Activated T-cell treated with anti-CD3 and anti-CD28 coated beads for 4 hours (primary cell): ENCODE data around the gene BTN3A1.
"Not testable (repeated sequence)": the region's sequence is repeated elsewhere in the genome, so short reads cannot be mapped to it uniquely, and the experiment has no call there.

Experiments used
- DNase-seq: peaks from one replicate; pipeline ENCODE4 v3.0.0-alpha.2; 2020

BTN3A1 gene

DNA sequence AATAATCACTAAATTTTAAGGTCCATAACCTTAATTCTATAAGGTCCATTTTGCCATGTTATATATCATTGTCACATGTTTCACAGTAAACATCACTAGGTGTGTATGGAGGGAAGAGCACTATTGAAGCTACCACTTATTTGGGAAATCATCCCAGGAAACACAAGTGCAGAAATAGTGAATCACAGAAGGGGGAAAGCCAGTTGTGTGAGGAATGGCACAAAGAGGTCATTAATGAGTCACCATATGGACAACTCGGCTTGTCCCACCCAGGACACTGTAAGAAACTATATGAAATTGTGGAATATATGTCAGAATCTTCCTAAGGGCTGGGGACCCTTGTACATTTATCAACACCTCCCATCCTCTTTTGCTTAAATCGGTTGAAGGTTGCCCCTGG, 13.7 kb downstream of the BTN3A1 start:
- no peak for DNase-seq

DNA sequence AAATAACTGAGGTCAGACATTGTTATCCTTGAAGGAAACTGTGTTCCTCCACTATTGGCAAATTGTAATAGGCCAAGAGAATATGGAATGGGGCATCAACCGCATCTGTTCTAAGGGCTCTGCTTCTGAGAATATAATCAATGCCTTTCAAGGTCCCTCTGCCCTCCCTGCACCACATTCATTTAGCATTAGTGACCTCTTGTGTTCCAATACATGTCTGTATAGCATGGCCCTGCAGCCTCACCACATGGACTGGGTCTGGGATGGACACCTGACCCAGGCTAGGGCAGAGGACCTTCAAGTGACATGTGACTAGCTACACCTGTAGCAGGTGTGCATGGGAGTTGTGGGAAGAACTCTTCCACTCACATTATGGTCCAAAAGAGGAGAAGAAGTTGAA, 14.2 kb downstream of the BTN3A1 start:
- DNase-seq, result no peak

DNA sequence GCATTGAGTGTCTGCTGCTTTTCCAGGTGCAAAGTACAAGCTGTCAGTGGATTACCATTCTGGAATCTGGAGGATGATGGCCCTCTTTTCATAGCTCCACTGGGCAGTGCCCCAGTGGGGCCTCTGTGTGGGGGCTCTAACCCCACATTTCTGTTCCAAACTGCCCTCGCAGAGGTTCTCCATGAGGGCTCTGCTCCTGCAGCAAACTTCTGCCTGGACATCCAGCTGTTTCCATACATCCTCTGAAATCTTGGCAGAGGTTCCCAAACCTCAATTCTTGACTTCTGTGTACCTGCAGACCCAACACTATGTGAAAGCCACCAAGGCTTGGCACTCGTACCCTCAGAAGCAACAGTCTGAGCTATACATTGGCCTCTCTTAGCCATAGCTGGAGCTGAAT, 16.0 kb downstream of the BTN3A1 start:
- not testable (repeated sequence) for DNase-seq

DNA sequence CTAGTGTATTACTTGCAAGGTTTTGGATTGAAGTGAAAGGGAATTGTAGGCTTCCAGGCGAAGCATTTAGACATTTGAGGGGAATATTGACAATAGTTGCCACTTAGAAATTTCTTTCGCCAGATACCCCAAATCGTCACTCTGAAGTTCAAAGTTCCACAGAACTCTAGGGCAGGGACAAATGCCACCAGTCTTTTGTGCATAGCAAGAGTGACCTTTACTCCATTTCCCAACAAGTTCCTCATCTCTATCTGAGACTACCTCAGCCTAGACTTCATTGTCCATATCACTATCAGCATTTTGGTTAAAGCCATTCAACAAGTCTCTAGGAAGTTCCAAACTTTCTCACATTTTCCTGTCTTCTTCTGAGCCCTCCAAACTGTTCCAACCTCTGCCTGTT, 16.7 kb downstream of the BTN3A1 start:
- DNase-seq, result not testable (repeated sequence)

DNA sequence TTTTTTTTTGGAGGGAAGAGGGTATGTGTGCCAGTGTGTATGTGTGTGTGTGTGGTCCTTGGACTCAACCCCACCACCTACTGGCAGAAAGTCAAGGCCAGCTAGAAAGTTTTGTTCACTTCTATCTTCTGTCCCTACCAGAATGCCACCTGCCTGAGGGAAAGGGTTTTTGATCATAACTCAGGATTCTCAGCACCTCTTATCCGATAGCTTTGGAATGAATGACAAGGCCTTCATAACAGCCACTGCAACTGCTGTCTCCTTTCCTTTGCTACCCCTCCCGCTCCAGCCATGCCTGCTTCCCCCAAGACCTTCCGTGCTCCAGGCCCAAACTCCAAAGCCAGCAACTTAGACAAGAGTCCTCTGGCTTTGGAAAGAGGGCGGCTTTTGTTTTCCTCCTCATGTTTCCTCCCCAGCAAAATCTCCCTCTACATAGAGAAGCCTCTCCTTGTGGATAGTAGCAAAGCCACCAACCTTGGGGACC, 18.7 kb downstream of the BTN3A1 start:
- peak; percentile 7 for DNase-seq

DNA sequence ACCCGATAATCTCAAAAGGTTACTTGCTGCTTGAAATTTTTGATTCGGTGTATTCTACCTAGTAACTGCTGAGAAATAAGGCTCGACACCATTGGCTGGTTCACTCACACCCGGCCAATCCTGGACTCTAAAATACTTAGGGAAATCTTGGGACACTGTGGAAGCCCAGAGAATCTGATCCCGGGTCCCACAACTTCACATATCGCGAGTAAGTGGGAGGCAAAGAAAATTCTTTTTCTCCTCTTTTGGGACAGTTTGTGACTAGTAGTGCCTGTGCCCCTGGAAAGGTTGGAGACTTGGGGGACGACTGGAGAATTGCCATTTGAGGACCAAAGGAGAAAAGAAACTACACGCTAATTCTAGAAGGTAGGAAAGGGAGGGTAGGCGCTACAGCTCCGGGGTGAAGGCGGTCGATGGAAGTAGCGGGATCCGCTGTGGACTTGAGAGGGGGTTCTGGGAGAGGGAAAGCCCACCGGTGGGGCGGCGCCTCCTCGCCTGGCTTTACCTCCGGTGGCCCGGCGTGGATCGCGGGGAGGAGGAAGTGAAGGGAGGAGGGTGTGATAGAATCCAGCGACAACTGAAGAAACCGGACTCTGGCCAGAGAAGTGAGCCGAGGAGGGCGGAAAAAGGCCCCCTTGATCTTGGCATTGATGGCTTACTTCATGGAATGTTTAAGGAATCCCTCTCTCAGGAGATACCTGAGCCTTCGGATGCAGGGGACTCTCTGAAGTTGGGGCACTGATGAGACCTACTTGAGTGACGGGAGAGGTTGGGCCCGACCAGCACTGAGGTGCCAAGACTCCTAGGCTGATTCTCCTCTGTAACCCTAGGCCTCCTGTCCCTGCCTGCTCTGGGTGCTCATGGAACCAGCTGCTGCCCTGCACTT, 19.4 kb downstream of the BTN3A1 start:
- DNase-seq, result peak; percentile 17

DNA sequence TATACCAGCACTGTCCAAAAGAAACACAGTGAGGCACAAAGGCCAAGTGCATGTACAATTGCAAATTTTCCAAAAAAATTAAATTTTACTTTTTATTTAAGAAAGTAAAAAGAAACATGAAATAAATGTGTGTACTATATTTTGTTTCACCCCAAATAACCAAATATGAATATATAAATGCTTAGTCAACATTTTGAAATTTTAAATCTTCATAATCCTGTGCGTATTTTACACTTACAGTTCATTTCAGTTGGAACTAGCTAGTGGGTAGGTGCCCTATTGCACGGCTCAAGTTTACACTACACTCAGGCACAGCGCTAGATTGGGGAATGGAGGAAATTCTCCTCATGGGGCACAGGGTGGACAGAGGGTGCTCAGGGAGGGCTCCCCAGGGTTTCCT, 20.3 kb downstream of the BTN3A1 start:
- DNase-seq, result no peak

DNA sequence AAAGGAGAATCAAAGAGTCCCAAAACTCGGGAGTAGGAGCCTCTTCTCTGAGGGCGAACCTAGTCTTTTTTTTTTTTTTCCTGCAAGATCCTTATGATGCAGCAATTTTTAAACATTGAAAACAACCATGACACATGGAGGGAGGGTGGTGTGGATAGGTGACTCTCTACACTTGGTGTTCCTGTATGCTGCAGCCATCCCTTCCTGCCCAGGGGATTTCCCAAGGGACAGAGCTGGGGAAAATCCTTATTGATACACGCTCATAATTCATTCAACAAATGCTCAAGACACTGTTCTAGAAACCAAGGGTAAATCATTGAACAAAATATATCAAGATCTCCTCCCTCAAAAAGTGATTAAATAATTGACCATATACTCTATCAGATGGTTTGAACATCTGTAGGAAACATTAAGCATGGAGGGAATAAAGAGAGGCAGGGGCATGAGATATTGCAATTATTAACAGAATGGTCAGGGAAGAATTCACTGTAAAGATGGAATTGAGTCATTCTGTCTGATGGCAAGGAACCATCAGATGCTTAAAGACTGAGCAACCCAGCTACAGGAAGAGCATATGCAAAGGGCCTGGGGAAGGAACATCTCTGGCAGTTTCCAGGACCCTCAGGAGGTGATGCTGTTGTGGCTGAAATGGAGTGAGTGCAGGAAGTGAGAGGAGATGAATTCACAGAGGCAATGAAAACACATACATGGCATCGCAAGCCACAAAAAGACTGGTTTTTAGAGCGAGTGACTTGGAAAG, 24.8 kb downstream of the BTN3A1 start:
- no peak for DNase-seq

DNA sequence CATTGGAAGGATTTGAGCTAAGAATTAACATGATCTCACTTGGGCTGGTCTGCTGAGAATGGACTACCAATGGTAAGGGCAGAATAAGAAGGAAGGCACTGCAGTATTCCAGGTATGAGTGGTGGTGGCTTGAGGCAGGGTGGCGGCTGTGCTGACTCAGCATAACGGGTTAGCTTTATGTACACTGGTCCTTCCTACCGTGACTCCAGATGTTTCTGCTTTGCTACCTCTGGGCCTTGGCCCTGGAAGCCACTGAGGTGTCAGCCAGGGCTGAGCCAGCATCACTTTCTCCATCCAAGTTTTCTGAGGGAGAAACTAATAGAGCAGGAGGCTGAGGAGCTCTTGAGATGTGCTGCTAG, 25.4 kb downstream of the BTN3A1 start:
- no peak for DNase-seq

DNA sequence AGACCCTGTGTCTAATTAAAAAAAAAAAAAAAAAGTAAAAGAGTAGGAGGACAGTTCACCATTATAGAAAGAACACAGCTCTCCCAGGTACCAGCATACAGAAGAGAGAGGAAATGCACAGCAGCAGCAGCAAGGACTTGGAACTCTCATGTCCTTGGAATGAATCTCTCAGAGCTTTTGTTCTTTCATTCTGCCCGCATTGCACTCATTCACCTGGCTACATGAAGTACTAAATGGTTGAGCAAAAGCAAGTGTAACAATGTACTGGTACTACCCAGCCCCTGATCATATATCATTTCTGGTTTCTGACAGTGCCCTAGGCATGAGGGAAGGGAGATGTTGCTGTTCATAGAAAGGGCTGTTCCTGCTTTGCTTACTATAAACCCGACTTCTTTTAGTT, 26.1 kb downstream of the BTN3A1 start:
- no peak for DNase-seq

DNA sequence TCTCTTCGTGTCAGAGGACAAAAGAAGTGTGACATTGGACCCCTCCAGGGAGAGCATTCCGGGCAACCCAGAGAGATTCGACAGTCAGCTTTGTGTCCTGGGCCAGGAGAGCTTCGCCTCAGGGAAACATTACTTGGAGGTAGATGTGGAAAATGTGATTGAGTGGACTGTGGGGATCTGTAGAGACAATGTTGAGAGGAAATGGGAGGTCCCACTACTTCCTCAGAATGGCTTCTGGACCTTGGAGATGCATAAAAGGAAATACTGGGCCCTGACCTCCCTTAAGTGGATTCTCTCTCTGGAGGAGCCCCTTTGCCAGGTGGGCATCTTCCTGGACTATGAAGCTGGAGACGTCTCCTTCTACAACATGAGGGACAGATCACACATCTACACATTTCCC, 28.7 kb downstream of the BTN3A1 start:
- DNase-seq, result no peak

DNA sequence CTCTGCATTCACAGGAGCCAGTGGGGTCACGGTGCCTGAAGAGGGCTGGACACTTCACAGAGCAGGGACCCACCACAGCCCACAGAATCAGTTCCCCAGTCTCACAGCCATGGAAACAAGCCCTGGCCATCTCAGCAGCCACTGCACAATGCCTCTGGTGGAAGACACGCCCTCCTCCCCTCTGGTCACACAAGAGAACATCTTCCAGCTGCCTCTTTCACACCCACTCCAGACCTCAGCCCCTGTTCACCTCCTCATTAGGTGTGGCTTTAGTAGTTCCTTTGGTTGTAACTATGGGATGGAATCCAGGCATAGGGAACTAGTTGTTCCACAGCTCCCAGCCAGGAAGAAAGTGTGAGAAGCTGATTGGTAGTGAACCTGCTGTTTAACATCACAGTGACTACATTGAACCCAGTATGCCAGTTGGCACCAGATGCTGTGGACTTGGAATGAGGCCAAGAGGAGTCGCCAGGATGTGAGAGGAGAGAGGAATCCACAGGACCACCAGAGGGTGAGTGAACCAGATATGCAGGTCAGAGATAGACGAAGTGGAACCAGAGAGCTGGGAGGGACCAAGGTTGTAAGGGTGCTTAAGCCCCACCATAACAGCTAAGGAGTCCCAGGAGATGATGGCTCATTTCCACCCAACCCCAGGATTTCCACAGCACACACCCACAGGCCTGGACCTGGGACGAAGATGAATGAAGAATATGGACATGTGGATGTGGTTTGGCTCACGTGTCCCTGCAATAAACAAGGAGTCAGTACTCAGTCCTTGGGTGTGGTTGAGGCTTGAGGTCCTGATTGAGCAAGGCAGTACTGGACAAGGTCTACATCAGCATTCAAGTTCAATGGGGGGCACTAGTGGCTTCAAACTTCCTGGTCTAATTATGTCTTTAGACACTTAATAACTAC, 29.4 kb downstream of the BTN3A1 start:
- no peak for DNase-seq

DNA sequence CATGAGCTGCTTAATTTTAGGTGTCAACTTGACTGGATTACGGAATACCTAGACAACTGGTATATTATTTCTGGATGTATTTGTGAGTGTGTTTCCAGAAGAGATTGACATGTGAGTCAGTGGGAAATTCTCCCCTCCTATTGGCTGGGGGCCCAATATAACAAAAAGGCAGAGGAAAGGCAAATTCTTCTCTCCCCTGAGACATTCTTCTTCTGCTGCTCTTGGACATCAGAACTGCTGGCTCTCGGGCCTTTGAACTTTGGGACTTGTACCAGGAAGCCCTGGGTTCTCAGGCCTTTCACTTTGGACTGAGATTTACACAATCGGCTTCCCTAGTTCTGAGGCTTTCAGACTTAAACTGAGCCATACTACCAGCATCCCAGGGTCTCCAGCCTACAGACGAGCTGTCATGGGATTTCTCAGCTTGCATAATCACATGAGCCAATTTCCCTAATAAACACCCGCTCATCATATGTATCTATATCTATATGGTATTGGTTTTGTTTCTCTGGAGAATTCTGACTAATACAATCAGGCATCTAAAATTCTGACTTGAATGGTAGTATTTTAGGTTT, 30.6 kb downstream of the BTN3A1 start:
- DNase-seq, result no peak

DNA sequence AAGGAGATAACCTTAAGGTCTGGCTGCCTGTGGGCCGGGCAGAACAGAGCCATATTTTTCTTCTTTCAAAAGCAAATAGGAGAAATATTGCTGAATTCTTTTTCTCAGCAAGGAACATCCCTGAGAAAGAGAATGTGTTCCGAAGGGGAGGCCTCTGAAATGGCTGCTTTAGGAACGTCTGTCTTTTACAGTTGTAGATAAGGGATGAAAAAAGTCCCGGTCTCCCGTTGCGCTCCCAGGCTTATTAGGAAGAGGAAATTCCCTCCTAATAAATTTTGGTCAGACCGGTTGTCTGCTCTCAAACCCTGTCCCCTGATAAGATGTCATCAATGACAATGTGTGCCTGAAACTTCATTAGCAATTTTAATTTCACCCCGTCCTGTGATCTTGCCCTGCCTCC, 31.6 kb downstream of the BTN3A1 start:
- DNase-seq, result not testable (repeated sequence)

DNA sequence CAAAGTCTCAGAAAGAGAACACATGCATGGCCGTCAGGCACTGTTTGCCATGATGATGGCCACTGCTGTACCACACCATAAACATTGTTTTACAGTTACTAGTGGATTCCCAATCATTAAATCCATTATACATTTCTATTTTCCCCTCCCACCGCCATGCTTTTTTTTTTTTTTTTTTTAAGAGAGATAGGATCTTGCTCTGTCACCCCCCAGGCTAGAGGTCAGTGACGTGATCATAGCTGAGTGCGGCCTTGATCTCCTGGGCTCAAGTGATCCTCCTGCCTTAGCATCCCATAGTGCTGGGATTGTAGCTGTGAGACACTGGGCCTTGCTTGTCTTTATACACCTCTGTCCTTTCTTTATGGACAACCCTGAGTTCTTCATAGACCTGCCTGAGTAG, 33.9 kb downstream of the BTN3A1 start:
- DNase-seq, result no peak

DNA sequence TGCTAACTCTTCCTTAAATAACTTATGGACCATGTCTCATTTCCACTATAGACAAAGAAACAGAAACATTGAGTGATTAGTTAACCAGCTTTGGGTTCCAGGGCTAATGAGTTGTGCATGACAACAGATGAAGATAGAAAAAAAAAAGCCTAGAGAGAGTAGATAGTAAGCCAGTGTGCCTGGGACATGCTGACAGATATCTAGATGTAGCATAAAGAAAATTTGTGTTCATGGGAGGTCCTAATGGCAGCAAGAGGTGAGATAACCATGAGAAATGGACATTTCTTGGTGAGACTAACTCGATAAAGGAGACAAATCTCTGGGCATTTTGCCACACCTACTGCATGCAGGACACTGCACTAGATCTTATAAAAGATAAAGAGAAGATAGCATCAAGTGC, 35.5 kb downstream of the BTN3A1 start:
- DNase-seq, result no peak

DNA sequence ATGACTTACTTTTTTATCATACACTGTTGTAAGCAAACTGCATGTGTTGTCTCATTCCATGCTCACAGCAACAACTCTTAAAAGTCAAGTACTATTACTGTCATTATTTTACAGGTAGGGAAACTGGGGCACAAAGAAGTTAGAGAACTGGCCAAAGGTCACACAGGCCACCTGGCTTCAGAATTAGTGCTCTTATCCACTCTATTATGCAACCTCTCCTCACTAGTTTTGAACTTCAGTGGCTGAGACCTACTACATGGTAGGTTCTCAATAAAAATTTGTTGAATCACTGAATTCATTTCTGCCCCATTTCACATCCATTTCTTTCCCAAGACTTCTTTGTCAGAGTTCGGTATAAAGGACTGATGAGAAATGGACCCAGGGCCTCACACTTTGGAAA, 35.9 kb downstream of the BTN3A1 start:
- no peak for DNase-seq

DNA sequence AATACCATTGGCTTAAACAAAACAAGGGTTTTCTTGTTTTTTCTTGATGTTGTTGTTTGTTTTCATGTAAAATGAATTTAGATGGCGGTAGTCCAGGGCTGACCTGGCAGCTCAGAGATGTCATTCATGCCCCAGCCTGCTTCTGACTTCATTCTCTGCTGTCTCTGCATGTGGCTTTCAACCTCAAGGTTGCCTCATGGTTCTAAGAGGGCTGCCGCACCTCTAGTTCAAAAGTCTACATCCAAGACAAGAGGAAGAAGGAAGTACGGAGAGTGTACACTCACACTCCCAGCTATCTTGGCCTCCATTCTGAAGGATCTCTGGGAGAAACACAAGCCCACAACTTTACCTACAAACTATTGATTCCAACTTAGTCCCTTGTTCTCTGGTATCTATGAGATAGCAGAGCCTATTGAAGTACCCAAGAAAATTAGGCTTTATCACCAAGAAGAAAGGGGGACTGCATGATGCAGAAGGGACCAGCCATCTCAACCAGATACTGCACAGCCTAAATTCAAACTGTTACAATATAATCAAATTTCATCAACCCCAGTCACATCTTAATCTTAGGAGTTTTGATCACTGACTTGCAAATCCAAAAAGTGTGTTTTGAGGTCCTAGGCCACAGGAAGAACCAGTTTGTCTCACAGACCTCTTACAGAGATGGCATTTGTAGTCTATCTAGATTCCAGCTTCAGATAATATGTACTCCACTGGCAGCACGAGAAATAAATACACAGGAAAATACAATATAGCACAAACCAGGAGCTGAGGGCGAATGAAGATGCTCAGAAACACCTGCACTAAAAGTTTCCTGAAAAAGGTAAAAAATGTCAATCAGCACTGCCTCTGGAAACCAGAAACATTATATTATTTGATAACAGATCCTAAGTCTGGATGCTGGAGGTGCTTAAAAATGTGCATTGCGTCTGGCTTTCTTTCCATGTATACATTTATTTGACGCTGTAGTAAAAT, 37.4 kb downstream of the BTN3A1 start:
- no peak for DNase-seq

DNA sequence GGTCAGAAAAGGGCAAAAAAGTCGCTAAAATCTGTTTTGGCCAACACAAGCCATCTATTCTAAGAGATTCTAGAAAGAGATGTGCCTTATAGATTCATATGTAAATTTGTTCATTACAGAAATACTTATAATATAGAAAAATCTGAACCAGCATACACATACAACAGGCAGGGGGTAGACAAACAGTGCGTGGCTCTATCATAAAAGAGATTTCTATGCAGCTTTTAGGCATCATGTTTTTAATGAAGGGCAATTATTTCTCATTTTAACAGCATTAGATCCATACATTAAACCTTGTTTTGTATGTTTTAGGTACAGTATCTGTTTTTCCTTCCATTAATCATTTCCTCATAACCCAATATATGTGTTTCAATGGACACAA, 38.9 kb downstream of the BTN3A1 start:
- DNase-seq, result no peak

DNA sequence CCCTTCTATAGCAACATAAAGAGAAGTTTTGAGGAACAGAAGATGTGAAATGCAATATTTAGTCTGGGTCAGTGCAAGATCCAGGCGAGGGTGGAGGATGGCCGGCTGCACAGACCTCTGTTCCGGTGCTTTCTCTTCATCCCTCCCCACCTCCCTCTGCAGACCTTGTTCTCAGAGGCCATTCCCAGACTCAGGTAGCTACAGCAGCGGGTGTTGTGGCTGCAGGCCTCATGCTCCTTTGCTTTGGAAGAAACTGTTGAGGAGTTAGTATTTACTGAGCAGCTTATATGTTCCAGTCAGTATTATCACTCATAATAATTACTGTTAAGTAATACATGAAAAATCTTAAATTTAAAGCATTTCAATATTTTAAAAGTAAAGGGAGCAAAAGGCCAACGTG, 39.9 kb downstream of the BTN3A1 start:
- no peak for DNase-seq

DNA sequence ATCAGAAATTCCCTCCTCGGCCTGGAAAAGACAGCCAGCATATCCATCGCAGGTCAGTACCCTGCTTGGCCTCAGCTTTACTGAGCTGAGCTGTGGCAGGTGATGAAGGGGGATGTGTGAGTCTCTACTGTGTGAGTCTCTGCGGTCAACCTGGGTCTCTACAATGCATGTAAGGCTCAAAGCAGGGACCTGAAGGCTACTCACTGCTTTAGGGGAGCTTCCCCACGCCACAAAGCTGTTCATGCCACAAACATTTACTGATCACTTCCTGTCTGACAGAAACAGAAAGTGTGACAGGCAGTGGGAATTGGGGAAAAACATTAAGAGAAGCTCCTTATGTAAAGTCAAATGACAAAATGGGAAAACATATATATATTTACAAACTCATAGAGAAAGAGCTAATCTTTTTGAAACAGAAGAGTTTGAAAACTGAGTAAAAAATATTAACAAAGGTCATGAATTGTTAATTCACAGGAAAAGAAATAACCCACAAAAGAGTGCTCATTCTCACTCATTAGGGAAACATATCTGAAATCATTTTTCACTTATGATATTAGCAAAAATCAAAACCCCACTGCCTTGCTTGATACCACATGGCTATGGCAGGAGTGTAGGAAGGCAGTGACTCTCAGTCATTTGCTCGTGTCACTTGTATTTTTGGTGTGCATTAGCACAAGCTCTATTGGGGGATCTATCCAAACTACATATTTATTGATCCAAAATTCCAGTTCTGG, 44.0 kb downstream of the BTN3A1 start:
- DNase-seq, result peak; percentile 9
